Type B pancreatic cell (in vitro differentiated cells): ENCODE measurements around the gene ARNT2. TPM values are rescaled to one million over a fixed set of nuclear protein-coding genes. Genes with fewer than 3 reads are reported as not detected.

Experiments used
- DNase-seq: peaks from one replicate; pipeline ENCODE4 v3.0.0; 2021; ENCODE audit warnings: mixed read lengths; ENCODE audit not compliant: unreplicated experiment; ENCODE audit errors: extremely low spot score
- H3K27ac Mint-ChIP-seq: 2 replicates; pipeline ENCODE4 v1.8.0; 2021; ENCODE audit warnings: mild to moderate bottlenecking, mixed read lengths
- H3K27me3 Mint-ChIP-seq: 2 replicates; pipeline ENCODE4 v1.8.0; 2021; ENCODE audit warnings: mixed read lengths
- H3K36me3 Mint-ChIP-seq: 2 replicates; pipeline ENCODE4 v1.8.0; 2021; ENCODE audit warnings: mixed read lengths
- H3K4me1 Mint-ChIP-seq: one replicate; pipeline ENCODE4 v1.8.0; 2021; ENCODE audit warnings: mixed read lengths; ENCODE audit not compliant: unreplicated experiment
- H3K4me3 Mint-ChIP-seq: 2 replicates; pipeline ENCODE4 v1.8.0; 2021; ENCODE audit warnings: mild to moderate bottlenecking, mixed read lengths
- H3K9me3 Mint-ChIP-seq: 2 replicates; pipeline ENCODE4 v1.8.0; 2021; ENCODE audit warnings: mixed read lengths
- CTCF ChIP-seq: fragments of 200-600 bp; sonication (generic); conservative IDR thresholded peaks from 2 replicates; pipeline ENCODE4 v1.5.0; 2021; ENCODE audit warnings: antibody characterized with exemption, mild to moderate bottlenecking
- total RNA-seq: library from RNA; stranded (reverse); gene quantifications from 2 replicates; pipeline ENCODE4 v1.2.1, GENCODE V29; 2021; ENCODE audit warnings: low replicate concordance

Gene ARNT2
- total RNA-seq, 1 donor from 2014 or later = 22.4 TPM

DNA sequence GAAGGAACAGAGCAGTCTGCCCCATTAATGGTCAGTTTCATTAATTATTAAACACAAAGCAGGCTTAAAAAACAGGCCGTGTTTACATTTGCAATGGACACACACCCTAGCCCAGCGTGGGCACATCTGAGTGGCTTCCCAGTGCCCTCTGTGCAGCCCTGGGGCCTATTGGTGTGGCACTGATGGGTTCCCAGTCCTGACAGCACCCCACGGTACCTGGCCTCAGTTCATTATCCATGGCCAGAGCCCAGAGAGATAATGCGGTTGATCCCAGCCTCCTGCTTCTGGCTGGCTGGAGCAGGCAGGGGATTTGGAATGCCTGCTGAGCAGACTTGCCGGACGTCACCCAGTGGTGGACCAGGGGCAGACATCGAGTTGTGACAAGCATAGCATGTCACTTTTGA, 180.4 kb downstream of the ARNT2 start:
- H3K4me1 Mint-ChIP-seq = peaks cover 22% of the 10 kb centered on the region
- H3K4me3 Mint-ChIP-seq = no peak overlapping the region
- DNase-seq = no peak
- H3K36me3 Mint-ChIP-seq = peaks cover 17% of the 10 kb centered on the region
- H3K9me3 Mint-ChIP-seq = no peaks in the 10 kb centered on the region
- TF ChIP-seq CTCF = no peak
- peak overlapping the region; percentile 71 for H3K27ac Mint-ChIP-seq
- no peaks in the 10 kb centered on the region for H3K27me3 Mint-ChIP-seq

- H3K27ac Mint-ChIP-seq = peak overlapping the region; percentile 23
- no peak overlapping the region for H3K4me3 Mint-ChIP-seq
- DNase-seq = no peak
- TF ChIP-seq CTCF = no peak
- H3K36me3 Mint-ChIP-seq = peaks cover 17% of the 10 kb centered on the region
- peaks cover 17% of the 10 kb centered on the region for H3K4me1 Mint-ChIP-seq
- H3K9me3 Mint-ChIP-seq = no peaks in the 10 kb centered on the region
- H3K27me3 Mint-ChIP-seq = no peaks in the 10 kb centered on the region
These were observed 180.9 kb downstream of the ARNT2 start for GRCh38 chr15:80584973-80585525.

DNA sequence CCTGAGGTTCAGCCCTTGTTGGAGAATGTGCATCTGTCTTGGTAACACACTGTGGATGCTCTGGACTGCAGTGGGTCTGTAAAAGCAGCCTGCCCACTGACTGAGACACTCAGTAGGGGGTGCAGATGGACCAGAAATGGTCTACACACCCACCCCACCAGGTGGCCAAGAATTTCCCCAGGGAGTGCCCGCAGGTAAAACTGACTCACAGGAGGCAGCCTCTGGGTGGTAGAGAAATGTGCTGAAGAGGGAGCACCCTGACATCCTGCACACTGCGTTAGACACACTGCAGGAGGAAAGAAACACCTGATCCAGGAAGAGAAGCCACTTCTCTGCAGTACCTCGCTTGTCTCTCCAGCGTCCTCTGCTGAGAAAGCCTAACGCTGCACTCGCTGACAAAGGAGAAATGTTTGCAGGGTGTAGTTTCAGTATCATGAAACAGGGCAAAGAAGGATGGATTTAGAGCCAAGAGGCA, 181.4 kb downstream of the ARNT2 start:
- H3K27ac Mint-ChIP-seq = peak overlapping the region; percentile 23
- H3K9me3 Mint-ChIP-seq = no peaks in the 10 kb centered on the region
- H3K27me3 Mint-ChIP-seq = no peaks in the 10 kb centered on the region
- peaks cover 17% of the 10 kb centered on the region for H3K36me3 Mint-ChIP-seq
- H3K4me3 Mint-ChIP-seq = no peak overlapping the region
- no peak for TF ChIP-seq CTCF
- DNase-seq = no peak
- H3K4me1 Mint-ChIP-seq = peaks cover 14% of the 10 kb centered on the region

DNA sequence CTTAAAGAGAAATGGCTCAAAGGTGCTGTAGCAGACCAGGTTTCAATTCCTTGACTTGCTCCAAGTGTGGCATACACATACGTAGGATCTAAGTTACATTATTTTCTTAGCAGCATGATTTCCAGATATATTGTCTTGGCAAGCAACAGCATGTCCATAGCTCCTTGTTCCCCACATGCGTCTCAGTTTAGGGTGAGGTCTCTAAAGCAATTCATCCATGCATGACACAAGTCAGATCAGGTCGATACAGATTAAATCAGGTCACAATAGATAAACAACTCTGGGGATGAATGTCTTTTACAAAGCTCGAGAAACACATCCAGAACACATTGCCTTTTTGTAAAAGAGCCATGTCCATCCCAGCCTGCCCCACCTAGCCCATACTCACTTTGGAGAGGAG, 182.0 kb downstream of the ARNT2 start:
- no peak for DNase-seq
- H3K27ac Mint-ChIP-seq = no peak overlapping the region
- H3K4me1 Mint-ChIP-seq = peaks cover 14% of the 10 kb centered on the region
- H3K27me3 Mint-ChIP-seq = no peaks in the 10 kb centered on the region
- no peaks in the 10 kb centered on the region for H3K9me3 Mint-ChIP-seq
- no peak for TF ChIP-seq CTCF
- H3K36me3 Mint-ChIP-seq = peaks cover 17% of the 10 kb centered on the region
- no peak overlapping the region for H3K4me3 Mint-ChIP-seq

- Mint-ChIP-seq H3K27me3 (no peaks in the 10 kb centered on the region), H3K27ac (no peak overlapping the region), H3K4me1 (peaks cover 14% of the 10 kb centered on the region), H3K9me3 (no peaks in the 10 kb centered on the region), H3K4me3 (no peak overlapping the region), H3K36me3 (peaks cover 17% of the 10 kb centered on the region)
- no peak for TF ChIP-seq CTCF
- DNase-seq = no peak
These were observed 182.8 kb downstream of the ARNT2 start for GRCh38 chr15:80587007-80587406.
